HG02840 (cell line): ENCODE data around the gene APBB2.

ENCODE experiments used
- ATAC-seq: cut with Tn5 transposase; IDR thresholded peaks from one replicate; pipeline ENCODE4 v1.9.1; 2021; ENCODE audit warnings: mild to moderate bottlenecking, moderate library complexity, moderate number of reproducible peaks; ENCODE audit not compliant: unreplicated experiment, low FRiP score

Gene APBB2

DNA sequence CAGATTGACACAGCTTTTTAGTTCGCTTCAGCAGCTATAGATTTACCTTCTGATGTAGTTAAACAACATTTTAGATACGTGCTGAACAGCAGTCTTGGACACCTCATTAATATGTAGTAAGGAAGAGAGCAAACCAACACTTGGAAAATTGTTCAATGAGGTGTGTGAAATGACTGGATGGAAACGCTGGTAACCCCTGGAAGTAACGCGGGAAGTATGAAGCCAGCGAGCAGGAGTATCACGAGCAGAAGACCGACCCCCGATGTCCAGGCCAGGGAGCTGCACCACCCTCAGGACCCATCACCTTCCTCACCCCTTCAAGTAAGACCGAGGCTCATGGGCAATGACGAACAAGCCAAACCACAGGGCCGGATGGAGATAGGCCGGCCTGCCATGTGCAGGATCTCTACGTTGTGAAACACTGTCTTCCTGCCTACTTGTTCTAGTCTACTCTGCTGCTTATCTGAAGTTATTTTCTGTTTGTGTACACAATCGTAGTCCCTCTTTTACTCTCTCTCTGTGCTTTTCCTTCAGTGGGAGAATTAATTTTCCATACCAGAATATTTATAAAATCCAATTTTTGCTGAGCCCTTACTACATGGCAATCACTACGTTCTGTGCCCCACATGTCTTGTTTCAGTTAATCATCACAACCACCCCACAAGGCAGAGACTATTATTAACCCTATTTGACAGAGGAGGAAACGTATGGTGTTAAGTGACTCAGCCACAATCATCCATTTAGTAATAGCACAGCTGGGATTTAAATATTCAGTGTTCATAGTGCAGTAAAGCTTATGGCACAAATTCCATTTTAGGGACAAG, 221.7 kb downstream of the APBB2 start:
- ATAC-seq, result peak; percentile 66

DNA sequence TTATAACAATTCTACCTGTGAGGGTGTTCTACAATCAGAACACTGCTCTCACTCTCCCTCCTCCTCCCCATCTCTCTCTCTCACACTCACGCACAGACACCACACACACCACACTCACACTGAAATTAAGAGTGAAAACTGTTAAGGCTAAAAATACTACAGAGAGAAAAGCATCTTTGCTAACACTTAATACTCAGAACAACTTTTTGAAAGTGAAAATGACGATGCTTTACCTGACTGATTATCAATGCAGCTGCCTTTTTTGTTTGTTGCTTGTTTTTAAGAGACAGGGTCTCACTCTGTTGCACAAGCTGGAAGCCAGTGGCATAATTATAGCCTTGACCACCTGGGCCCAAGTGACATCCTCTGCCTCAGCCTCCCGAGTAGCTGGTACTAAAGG, 222.4 kb downstream of the APBB2 start:
- peak; percentile 74 for ATAC-seq

DNA sequence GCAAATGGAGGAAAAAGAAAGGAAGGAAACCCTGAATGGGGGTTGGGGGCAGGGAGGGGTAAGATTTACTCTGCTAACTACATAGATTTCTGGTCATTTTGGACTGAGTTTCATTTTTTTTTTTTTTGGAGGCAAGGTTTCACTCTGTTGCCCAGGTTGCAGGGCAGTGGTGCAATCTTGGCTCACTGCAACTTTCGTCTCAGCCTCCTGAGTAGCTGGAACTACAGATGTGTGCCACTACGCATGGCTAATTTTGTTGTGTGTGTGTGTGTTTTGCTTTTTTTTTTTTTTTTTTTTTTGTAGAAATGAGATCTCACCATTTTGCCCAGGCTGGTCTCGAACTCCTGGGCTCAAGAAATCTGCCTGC, 223.5 kb downstream of the APBB2 start:
- ATAC-seq, result no peak

DNA sequence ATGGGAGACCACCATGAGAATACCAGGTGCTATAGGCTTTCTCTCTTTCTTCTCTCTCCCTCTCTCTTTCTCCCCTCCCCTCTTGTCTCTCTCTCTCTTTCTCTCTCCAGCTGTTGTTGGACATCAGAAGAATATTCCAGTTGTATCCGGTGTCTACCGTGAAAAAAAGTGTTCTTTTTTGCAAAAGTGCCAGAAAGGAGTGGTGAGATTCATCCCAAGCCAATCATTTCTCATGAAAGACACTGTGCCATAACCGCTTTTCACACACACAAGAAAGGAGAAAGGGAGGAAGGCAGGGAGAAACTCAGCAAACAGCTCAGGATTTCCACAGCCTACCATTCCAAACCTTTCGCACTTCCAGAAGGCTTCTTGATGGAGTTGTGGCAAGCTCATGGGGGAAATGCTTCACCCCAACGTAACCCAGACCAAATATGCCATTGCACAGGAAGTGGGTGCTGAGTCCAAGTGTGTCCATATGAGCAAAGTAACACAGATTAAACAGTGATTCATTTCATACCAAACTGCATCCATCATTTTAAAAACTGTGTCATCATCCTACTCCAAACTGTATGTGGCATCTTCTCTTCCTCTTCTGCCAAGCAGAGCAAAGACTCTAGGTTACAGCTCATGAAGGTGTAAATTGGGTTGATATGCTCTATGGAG, 224.0 kb downstream of the APBB2 start:
- no peak for ATAC-seq

DNA sequence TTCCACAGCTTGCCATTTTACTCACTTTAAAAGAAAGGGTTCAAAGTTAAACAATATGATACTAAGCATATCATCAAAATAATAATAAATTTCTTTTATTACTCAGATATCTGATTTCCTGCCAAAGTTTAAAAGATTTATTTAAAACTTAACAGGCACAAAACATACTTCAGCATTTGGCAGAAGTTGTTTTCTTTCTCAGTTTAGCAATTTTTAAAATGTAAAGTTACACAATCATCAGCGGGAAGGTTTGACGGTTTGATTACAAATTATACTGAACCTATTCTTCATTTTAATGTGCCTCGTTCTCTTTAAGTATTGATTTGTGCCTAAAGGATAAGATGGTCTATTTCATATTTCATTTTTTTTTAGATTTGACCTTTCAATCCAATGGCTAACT, 227.2 kb downstream of the APBB2 start:
- ATAC-seq, result no peak

DNA sequence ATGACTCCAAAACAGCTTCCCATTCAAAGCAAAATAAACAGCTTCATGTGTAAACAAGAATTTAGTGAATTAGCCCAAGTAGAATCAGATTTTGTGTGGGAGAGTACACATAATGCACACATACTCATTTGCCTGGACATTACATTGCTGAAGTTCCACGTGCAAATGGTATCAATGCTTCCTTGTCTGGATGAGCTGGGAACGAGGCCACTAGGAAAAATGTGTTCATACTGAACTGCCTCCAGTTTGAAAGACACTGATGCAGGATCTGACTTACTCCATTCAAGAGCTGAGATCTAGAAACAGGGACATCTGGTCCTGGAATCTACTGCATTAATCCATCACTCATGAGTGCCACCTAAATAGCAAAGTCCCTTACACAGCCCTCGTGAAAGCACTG, 228.0 kb downstream of the APBB2 start:
- no peak for ATAC-seq

DNA sequence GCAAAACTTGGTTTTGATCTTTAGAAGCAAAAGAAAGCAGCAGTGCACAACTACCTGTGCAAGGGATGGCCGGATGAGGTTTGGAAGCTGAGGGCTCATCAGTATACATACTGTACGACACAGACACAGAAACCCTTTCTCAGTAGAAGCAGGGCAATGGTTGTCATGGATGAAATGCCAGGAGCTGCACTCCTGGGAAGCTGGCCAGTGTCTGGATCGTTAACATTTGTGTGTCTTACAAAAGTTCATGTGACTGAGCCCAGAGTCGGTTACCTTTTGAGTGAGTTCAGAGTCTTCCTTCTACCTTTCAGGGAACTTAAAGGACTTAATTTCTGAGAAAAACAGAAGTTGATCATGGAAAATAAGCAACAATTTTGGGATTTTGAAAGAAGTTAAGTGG, 230.3 kb downstream of the APBB2 start:
- no peak for ATAC-seq

DNA sequence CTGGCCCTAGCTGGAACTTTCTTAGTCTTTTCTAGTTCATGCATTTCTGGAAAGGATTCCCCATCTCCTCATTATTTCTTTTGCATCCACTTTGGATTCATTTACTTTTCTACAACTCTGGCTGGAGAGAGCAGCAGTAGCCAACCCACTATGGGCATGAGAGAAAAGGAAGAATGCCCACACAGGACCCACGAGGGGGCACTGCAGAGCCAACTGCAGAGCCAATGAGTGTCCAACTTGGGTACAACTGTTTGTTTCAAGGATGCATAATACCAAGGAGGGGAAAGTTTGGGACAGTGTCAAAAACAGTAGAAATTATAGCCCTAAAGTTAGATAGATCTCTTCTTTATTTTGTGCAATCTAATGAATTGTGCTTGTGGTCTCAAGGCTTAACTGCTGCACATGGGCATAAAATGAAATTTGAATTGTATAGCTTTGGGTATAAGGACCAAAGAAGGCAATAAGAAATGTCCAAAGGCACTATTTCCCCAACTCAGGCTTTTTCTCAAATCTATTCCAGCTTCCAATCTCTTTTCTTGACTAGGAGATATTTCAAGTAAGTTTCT, 233.9 kb downstream of the APBB2 start:
- no peak for ATAC-seq

DNA sequence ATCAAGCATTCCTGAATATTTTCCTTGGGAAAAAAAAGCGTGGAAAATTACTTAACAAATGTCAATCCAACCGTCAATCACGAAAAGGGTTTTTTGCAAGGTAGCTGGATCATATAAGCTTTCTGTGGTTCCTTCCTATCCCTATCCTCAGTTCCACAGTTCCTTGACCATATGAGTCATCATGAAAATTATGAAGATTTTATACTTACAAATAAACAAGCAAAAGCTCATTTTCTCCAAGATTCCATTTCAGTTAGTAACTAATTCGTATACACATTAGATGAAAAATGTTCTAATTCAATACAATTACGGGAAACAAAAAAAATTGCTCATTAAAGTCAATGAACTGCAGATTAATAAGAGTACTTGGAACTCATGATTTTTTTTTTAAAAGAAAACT, 235.8 kb downstream of the APBB2 start:
- ATAC-seq, result no peak

DNA sequence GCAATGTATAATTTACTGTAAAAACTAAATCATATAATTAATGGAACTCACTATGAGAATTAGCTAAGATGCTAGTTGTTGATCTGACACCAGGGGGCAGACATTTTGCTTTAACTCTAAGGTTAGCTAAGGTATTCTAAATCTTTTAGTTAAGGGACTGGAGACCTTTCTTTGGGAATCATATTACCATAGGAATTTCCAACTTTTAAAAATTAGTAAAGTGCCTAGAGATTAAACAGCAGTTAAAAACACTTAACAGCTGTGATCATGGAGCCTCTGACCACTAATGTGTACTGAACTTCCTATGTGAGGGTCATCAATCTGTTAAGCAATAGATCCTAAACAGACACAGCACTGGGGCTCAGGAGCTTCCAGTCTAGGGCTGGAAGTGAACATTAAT, 238.0 kb downstream of the APBB2 start:
- ATAC-seq, result no peak

DNA sequence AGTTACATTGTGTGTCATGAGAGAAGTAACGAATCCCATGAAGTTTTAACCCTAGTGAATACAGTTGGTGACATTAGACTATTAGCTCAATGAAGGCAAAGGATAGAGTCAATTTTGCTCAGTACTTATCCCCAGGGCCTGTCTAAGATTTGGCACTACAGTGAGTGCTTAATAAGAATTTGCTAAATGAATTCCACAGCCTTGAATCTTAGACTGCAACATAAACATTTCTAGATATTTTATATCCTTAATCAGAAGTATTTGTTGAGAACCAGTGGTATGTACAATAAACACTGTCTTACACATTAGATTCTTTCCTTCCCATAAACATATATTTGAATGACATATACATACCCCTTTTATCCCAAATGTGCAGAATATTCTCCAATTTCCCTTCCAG, 241.6 kb downstream of the APBB2 start:
- no peak for ATAC-seq

DNA sequence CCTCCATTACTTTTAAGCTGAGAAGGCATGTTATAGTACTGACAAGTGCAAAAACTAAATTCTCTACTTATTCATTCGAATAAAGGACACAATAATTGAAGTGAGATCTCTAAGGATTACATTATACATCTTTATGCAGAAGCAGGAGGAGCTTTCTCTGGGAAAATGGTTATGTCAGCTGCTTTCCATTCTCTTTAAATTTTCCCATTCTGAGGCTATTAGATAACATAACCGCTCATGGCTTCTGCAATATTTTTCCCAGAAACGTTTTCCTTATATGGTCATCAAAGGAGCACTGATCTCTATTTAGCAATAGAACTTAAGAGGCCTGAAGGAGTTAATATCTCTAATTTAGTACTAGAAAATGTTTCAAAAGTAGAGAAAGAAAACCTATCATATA, 243.0 kb downstream of the APBB2 start:
- no peak for ATAC-seq

DNA sequence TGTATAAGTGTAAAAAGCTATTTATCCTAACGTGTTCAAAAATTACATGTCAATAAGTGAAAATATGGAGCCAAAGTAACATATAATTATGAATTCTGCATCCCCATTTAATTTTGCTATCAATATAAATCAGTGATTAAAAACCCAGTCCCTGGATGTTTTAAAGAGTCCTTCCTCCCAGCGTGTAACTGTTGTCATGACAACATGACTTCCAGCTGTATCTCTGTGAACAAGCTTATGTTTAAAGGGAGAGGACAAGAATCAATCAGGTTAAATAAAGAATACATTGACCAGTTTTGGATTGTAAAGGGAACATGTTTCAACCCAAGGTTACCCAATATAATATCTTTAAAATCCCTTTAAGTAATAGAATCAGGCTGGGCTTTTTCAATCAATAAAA, 244.8 kb downstream of the APBB2 start:
- no peak for ATAC-seq

DNA sequence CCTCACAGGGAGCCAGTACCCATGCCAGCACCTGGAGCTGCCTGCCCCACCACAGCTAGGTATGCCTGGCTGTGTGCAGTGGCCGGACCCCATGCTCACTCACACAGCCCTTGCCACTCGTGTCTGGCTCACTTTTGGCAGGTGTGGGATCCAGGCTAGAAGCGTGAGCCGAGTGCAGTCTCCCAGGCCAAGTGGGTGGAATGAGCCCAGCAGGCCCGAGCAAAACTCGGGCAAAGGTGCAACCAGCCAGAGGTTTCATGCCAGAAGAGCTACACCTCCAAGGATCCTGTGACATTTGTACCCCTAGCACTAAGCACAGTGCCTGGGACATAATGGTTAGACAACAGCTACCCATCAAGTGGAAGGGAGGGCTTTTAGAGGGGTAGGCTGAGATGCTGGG, 246.8 kb downstream of the APBB2 start:
- ATAC-seq, result no peak

DNA sequence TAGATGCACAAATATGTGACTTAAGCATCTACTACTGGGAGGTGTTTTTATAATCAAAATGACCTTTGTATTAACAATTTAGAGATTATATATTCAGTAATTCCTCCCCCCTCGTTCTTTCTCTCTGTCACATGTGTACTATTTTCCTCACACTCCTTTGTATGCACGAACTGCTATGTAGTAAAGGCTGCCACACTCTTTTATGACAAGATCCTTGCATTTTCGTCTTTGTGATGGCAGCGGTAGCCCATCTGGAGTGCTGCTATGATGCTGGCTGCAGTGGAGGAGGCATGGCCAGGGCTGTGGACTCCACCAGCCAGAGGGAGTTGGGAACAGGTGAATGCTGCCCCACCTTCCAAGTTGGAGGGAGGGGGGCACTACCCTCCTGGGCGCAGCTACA, 248.3 kb downstream of the APBB2 start:
- ATAC-seq, result no peak

DNA sequence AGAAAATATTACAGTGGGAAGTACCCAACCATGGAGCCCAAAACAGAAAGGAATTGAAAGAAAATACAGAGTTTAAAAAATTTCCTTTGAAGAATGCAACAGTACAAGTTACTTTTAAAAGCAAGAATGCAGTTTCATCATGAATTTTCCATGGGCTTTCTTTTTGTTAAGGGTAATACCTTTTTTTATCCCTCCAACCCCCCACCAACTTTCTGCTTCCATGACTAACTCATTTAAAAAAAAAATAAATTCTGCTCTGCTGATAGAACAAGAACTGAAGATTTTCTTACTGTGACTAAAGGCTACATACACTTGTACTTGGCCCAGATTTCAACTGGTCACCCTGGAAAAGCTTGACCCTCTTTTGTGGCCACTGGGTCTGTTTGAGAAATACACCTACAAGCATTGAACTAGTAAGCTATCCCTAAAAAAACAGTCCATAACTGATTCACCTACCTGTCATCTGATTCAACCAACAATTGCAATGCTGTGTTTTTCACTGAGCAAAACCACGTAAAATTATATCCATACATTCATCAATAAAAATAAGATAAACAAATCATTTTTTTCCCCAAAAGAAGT, 250.4 kb downstream of the APBB2 start:
- no peak for ATAC-seq

DNA sequence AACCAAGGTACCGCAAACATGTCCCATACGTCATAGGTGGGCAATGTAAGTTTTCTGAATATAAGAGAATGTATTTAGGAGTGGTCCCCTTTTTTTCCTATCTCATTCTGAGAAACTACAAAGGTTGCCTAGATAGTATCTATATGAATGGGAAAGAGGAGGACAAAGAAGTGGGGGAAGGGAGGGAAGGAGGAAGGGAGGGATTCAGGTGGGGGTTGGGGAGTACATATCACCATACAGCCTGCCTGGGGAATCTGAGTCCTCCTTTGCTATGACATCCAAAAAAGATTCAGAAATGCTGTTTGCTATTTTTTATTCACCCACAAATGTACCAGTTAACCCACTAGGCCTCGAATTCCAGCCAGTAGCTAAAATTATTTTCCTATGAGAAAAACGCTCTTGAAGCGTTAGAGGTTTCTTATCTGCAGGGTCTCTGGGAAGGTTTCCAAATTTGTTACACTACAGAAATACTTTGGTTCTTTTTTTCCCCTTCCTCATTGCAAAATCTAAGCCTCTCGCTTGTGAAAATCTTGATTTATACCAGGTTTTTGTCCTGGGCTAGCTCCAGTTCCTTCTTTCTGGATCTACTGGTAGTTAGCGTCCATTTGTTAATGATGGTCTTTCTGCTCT, 251.7 kb downstream of the APBB2 start:
- ATAC-seq, result no peak

DNA sequence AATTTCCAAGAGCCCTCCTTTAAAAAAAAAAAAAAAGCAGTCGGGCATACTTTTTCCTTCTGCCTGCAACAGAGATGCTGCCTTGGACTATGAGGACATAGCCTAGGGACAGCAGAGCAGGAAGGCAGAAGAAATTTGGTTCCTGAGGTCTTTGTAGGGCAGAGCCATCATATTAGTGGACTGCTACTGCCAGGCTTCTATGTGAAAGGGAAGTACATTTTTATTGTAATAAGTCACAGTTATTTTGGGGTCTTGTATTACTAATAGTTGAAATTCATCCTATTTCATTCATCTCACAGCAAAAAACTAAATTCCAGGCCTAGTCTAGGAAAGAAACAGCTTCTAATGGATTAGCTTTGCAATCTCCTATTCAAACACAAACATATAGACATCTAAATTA, 253.4 kb downstream of the APBB2 start:
- no peak for ATAC-seq

DNA sequence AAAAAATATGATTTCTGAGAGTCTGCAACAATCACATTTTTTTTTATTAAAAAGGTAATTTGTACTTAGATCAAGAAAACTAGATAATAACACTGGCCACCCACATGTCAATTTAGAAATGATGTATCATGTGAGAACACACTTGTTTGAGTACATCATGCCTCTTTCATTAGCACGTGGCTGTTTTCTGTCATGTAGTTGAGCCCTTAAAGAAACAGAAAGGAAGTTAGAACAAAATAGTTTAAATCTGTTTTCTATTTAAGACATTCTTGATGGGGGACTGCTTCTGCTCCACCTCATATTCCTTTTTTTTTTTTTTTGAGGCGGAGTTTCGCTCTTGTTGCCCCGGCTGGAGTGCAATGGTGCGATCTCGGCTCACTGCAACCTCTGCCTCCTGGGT, 257.1 kb downstream of the APBB2 start:
- ATAC-seq, result no peak

DNA sequence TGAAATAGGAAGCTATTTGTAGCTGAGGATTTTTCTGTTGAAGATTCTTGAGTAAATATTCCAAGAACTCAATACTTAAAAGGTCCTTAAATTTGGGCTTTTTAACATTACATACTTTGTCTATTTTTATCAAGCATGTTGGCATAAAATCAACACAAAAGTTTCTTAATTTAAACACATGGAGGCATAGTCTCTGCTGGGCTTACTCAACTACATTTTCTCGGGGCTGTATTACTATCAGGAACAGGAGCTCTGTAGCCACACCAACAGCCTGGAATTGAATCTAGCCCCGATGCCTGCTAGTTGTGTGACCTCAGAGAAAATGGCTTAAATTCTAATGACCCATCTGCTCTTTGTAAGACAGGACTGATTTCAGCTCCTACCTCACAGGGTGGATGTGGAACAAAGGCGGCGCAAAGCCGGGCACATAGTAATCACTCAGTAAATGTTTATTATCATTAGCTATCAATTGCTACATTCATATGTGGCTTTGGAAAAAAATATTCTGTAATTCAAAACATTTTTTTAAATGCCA, 257.6 kb downstream of the APBB2 start:
- no peak for ATAC-seq

DNA sequence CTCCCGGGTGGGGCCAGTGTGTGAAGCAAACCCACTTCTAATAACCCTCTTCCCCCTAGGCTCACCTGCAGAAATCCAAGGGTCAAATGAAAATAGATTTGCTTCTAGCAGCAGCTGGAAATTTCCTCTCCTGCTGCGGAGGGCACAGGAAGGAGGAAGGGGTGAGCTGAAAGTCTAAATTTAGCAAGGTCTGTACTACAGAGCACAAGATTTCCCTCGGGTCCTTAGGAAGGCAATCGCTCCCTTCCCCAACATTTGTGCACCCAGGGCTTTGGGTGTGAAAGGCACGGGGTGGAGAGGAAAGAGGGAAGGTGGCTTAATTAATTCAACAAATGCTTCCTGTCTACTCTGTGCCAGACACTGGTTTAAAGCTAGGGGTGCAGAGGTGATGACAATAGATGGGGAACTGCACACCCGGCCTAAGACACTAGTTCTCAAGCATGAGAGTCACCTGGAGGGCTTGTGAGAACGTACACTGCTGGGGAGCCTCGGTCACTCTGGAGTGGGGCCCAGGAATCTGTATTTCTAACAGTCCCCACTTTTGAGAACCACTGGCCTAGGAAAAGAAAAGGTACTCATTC, 260.2 kb downstream of the APBB2 start:
- ATAC-seq, result no peak
